Nephron (organoid): ENCODE results near the gene HDHD3.

Experiments
- H3K27ac Mint-ChIP-seq, 3 experiments: 2 replicates each; pipeline ENCODE4 v1.8.0; 2020; ENCODE audit warnings: mixed read lengths in 3 of 3, mild to moderate bottlenecking in 2 of 3, moderate library complexity in 1 of 3
- H3K27me3 Mint-ChIP-seq: 2 replicates; pipeline ENCODE4 v1.8.0; 2021; ENCODE audit warnings: low read depth, mild to moderate bottlenecking, moderate library complexity, mixed read lengths
- H3K36me3 Mint-ChIP-seq: 2 replicates; pipeline ENCODE4 v1.8.0; 2020; ENCODE audit warnings: low read depth, mixed read lengths
- H3K4me1 Mint-ChIP-seq: 2 replicates; pipeline ENCODE4 v1.8.0; 2020; ENCODE audit warnings: mixed read lengths
- H3K4me3 Mint-ChIP-seq, 3 experiments: 2 replicates each; pipeline ENCODE4 v1.8.0; 2020; ENCODE audit warnings: mild to moderate bottlenecking in 3 of 3, mixed read lengths in 3 of 3, moderate library complexity in 2 of 3
- H3K9me3 Mint-ChIP-seq: 2 replicates; pipeline ENCODE4 v1.8.0; 2020; ENCODE audit warnings: mixed read lengths
- TF ChIP-seq, protein P1 (sequence below), 3 experiments: fragments of 200-600 bp; sonication (generic); IDR thresholded peaks; one replicate each; pipeline ENCODE4 v1.5.0; 2021; ENCODE audit warnings: antibody characterized with exemption in 3 of 3; ENCODE audit not compliant: unreplicated experiment in 3 of 3

The HDHD3 gene, protein sequence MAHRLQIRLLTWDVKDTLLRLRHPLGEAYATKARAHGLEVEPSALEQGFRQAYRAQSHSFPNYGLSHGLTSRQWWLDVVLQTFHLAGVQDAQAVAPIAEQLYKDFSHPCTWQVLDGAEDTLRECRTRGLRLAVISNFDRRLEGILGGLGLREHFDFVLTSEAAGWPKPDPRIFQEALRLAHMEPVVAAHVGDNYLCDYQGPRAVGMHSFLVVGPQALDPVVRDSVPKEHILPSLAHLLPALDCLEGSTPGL

DNA sequence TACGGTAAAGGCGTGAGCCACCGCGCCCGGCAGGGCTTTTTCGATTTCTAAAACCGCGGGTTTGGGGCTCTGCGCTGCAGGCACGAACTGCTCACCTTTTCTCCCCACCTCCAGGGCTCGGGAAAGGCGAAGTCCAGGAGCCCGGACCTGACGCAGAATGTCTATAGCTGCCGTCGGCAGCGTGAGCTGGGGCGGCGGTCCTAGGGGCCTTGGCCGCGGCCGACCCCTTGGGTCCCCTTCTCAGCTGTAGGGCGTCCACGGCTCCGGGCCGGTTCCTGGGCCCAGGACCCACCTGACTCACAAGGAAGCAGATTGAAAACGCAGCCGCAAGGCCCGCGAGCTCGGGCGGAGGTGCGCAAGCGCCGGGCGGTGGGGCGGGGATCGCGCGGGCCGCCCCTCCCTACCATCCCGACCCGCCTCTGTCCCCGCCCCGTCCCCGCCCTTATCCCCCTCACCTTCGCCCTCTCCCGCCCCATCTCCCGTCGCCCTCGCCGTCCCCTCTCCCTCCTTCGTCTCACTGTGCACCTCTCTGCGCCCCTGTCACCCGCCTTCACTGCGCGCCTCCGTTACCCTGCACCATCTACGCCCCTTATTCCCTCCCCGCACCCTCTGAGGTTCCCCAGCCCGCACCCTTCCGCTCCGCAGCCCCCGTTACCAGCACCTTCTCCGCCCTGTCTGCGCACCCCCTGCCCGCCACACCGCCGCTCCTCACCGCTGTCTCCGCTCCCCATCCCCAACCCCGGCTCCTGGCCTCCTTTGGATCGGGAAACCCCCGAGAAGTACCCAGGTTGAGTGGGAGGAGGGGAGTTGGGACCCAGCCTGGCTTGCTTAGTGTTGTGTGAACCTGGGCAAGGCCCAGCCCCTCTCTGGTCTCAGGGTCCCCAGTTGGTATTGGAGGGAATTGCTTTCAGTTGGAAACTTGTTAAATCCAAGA is at the start of gene HDHD3:
Gene HDHD3 (minus strand): TSS at position 353 of the 934 bp plus-strand sequence. CDS start 2,632 bp downstream, outside the sequence.
- Mint-ChIP-seq H3K27ac (peak within 1 kb of the TSS; percentile 73 to 94 (median 88)), H3K36me3 (peaks cover 10% of the 10 kb centered on the region), H3K27me3 (no peaks in the 10 kb centered on the region), H3K4me3 (peak within 1 kb of the TSS; percentile 89 to 93 (median 93)), H3K9me3 (no peaks in the 10 kb centered on the region), H3K4me1 (peaks cover 20% of the 10 kb centered on the region)
- TF ChIP-seq, protein P1, sequence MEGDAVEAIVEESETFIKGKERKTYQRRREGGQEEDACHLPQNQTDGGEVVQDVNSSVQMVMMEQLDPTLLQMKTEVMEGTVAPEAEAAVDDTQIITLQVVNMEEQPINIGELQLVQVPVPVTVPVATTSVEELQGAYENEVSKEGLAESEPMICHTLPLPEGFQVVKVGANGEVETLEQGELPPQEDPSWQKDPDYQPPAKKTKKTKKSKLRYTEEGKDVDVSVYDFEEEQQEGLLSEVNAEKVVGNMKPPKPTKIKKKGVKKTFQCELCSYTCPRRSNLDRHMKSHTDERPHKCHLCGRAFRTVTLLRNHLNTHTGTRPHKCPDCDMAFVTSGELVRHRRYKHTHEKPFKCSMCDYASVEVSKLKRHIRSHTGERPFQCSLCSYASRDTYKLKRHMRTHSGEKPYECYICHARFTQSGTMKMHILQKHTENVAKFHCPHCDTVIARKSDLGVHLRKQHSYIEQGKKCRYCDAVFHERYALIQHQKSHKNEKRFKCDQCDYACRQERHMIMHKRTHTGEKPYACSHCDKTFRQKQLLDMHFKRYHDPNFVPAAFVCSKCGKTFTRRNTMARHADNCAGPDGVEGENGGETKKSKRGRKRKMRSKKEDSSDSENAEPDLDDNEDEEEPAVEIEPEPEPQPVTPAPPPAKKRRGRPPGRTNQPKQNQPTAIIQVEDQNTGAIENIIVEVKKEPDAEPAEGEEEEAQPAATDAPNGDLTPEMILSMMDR (IDR thresholded peaks at IDR 0.05; ENCODE audit: unreplicated experiment in 3 of 3), result no peak

DNA sequence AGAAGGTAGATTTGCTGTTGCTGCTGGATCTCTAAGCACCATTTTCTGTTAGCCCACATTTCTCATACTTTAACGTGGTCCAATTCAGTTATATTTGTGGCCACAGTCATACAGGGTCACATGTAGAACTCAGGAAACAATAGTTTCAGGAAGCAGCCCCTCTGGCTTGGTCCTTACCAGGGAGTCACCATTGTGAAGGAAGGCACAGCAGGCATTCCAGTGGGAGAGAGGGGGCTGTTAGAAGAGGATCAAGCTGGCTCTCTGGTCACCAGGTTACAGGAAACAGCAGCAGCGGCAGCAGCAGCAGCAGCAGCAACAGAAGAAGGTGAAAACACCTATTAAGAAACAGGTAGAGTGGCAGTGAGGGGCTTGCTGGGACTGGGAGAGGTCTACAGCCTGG is 48.3 kb upstream of the HDHD3 start:
- Mint-ChIP-seq H3K9me3 (no peaks in the 10 kb centered on the region), H3K4me3 (no peak overlapping the region), H3K4me1 (no peaks in the 10 kb centered on the region), H3K27ac (no peak overlapping the region), H3K27me3 (peaks cover 6% of the 10 kb centered on the region), H3K36me3 (no peaks in the 10 kb centered on the region)
- TF ChIP-seq, protein P1 (IDR thresholded peaks at IDR 0.05; ENCODE audit: unreplicated experiment in 3 of 3), result no peak

- TF ChIP-seq, protein P1 (IDR thresholded peaks at IDR 0.05; ENCODE audit: unreplicated experiment in 3 of 3), result no peak
- H3K4me1 Mint-ChIP-seq, result no peaks in the 10 kb centered on the region
- no peak overlapping the region for H3K4me3 Mint-ChIP-seq
- H3K9me3 Mint-ChIP-seq, result no peaks in the 10 kb centered on the region
- H3K36me3 Mint-ChIP-seq, result no peaks in the 10 kb centered on the region
- no peak overlapping the region for H3K27ac Mint-ChIP-seq
- peaks cover 6% of the 10 kb centered on the region for H3K27me3 Mint-ChIP-seq
Observed at GRCh38 chr9:113421726-113422125, 44.9 kb upstream of the HDHD3 start.

DNA sequence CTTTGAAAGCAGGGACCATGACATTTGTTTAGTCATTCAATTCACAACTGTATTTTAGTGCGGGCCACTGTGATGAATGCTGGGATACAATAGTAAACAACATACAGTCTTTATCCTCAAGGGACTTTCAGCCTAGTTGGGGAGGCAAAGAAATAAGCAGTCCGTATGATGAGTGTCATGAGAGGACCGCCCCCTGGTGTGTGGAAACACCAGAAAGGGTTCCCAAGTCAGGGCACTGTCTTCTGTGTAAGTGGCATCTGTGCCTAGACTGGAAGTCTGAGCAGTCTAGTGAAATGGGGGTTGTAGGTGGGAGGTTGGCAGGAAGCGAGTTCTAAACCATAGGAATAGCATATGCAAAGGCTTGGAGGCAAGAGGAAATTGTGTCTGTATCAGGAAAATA is 40.6 kb upstream of the HDHD3 start:
- Mint-ChIP-seq H3K9me3 (no peaks in the 10 kb centered on the region), H3K36me3 (no peaks in the 10 kb centered on the region), H3K27me3 (no peaks in the 10 kb centered on the region), H3K27ac (no peak overlapping the region), H3K4me3 (no peak overlapping the region), H3K4me1 (no peaks in the 10 kb centered on the region)
- TF ChIP-seq, protein P1 (IDR thresholded peaks at IDR 0.05; ENCODE audit: unreplicated experiment in 3 of 3), result no peak

GRCh38 chr9:113416149-113416721 is 39.4 kb upstream of the HDHD3 start:
- Mint-ChIP-seq H3K4me1 (no peaks in the 10 kb centered on the region), H3K27me3 (no peaks in the 10 kb centered on the region), H3K27ac (no peak overlapping the region), H3K9me3 (no peaks in the 10 kb centered on the region), H3K36me3 (no peaks in the 10 kb centered on the region), H3K4me3 (no peak overlapping the region)
- TF ChIP-seq, protein P1 (IDR thresholded peaks at IDR 0.05; ENCODE audit: unreplicated experiment in 3 of 3), result no peak
